GM23338 (cell line): ENCODE results near the gene VPS25. TPM values are rescaled to one million over a fixed set of nuclear protein-coding genes. Genes with fewer than 3 reads are reported as not detected.

Source experiments
- ATAC-seq: fragments of 200-7000 bp; cut with Tn5 transposase; 3 replicates; pipeline ENCODE4 v1.9.1; 2020
- DNase-seq: peaks from one replicate; pipeline ENCODE4 v3.0.0-alpha.2; 2015; ENCODE audit warnings: low spot score
- H2AFZ ChIP-seq: fragments of 200-600 bp; sonication (generic); 2 replicates; pipeline ENCODE4 v1.8.0; 2016; ENCODE audit warnings: antibody characterized with exemption, mild to moderate bottlenecking, moderate library complexity
- H3F3A ChIP-seq: fragments of 200-600 bp; sonication (generic); replicated peaks from 2 replicates; pipeline ENCODE4 v1.8.0; 2017; ENCODE audit warnings: antibody characterized with exemption, mixed run types, low read depth
- H3K27ac ChIP-seq: fragments of 200-600 bp; sonication (generic); 2 replicates; pipeline ENCODE4 v1.6.1; 2016; ENCODE audit warnings: low read depth
- H3K27me3 ChIP-seq: fragments of 200-600 bp; sonication (generic); 2 replicates; pipeline ENCODE4 v1.8.0; 2016; ENCODE audit warnings: mild to moderate bottlenecking, mixed run types, moderate library complexity; ENCODE audit not compliant: insufficient read depth
- H3K36me3 ChIP-seq: fragments of 200-600 bp; sonication (generic); 2 replicates; pipeline ENCODE4 v1.8.0; 2016; ENCODE audit warnings: mild to moderate bottlenecking; ENCODE audit not compliant: insufficient read depth
- H3K4me1 ChIP-seq: fragments of 200-600 bp; sonication (generic); 2 replicates; pipeline ENCODE4 v1.8.0; 2016; ENCODE audit warnings: mild to moderate bottlenecking, moderate library complexity; ENCODE audit not compliant: insufficient read depth
- H3K4me2 ChIP-seq: fragments of 200-600 bp; sonication (generic); 2 replicates; pipeline ENCODE4 v1.7.1; 2017; ENCODE audit warnings: mixed run types
- H3K4me3 ChIP-seq: fragments of 200-600 bp; sonication (generic); 2 replicates; pipeline ENCODE4 v1.6.1; 2016; ENCODE audit warnings: mixed run types
- H3K79me2 ChIP-seq: fragments of 200-600 bp; sonication (generic); replicated peaks from 2 replicates; pipeline ENCODE4 v1.8.0; 2017; ENCODE audit warnings: mild to moderate bottlenecking; ENCODE audit not compliant: insufficient read depth
- H3K9me2 ChIP-seq: fragments of 200-600 bp; sonication (generic); 2 replicates; pipeline ENCODE4 v1.8.0; 2017; ENCODE audit not compliant: insufficient read depth
- H4K20me1 ChIP-seq: fragments of 200-600 bp; sonication (generic); replicated peaks from 2 replicates; pipeline ENCODE4 v1.8.0; 2017; ENCODE audit warnings: mild to moderate bottlenecking; ENCODE audit not compliant: insufficient read depth
- H3K27ac Mint-ChIP-seq: 2 replicates; pipeline ENCODE4 v1.8.0; 2020; ENCODE audit warnings: inconsistent platforms, mild to moderate bottlenecking, moderate library complexity, mixed read lengths
- H3K27me3 Mint-ChIP-seq: 3 replicates; pipeline ENCODE4 v1.8.0; 2022; ENCODE audit warnings: low read depth, mild to moderate bottlenecking, moderate library complexity, mixed read lengths, inconsistent platforms; ENCODE audit not compliant: insufficient read depth, poor library complexity
- H3K36me3 Mint-ChIP-seq: 3 replicates; pipeline ENCODE4 v1.8.0; 2021; ENCODE audit warnings: low read depth, mild to moderate bottlenecking, inconsistent platforms, moderate library complexity, mixed read lengths
- H3K4me1 Mint-ChIP-seq: 3 replicates; pipeline ENCODE4 v1.8.0; 2020; ENCODE audit warnings: mild to moderate bottlenecking, inconsistent platforms, mixed read lengths
- H3K4me3 Mint-ChIP-seq: 3 replicates; pipeline ENCODE4 v1.8.0; 2021; ENCODE audit warnings: moderate library complexity, mild to moderate bottlenecking, inconsistent platforms, mixed read lengths
- H3K9me3 Mint-ChIP-seq: 3 replicates; pipeline ENCODE4 v1.8.0; 2020; ENCODE audit warnings: moderate library complexity, mild to moderate bottlenecking, inconsistent platforms, mixed read lengths
- CREB1 ChIP-seq: fragments of 250-450 bp; sonication (Bioruptor Pico); IDR thresholded peaks from 2 replicates; pipeline ENCODE4 v1.5.0; 2020; ENCODE audit warnings: low read depth, mild to moderate bottlenecking, moderate library complexity
- ETS1 ChIP-seq: IDR thresholded peaks from 2 replicates; pipeline ENCODE4 v1.6.1; 2016; ENCODE audit warnings: antibody characterized with exemption
- EZH2phosphoT487 ChIP-seq: fragments of 200-600 bp; sonication (generic); IDR thresholded peaks from one replicate; pipeline ENCODE4 v1.8.1; 2018; ENCODE audit warnings: antibody characterized with exemption; ENCODE audit not compliant: unreplicated experiment
- JUNB ChIP-seq: IDR thresholded peaks from one replicate; pipeline ENCODE4 v1.6.1; 2016; ENCODE audit warnings: antibody characterized with exemption; ENCODE audit not compliant: unreplicated experiment
- NANOG ChIP-seq: IDR thresholded peaks from 2 replicates; pipeline ENCODE4 v1.6.1; 2016; ENCODE audit warnings: antibody characterized with exemption, borderline replicate concordance
- POLR2AphosphoS5 ChIP-seq: IDR thresholded peaks from 2 replicates; pipeline ENCODE4 v1.6.1; 2016; ENCODE audit warnings: antibody characterized with exemption, low read depth
- REST ChIP-seq: IDR thresholded peaks from one replicate; pipeline ENCODE4 v1.6.1; 2018; ENCODE audit warnings: antibody characterized with exemption; ENCODE audit not compliant: unreplicated experiment
- STAT1 ChIP-seq: IDR thresholded peaks from one replicate; pipeline ENCODE4 v1.6.1; 2016; ENCODE audit warnings: antibody characterized with exemption; ENCODE audit not compliant: unreplicated experiment
- ZNF331 ChIP-seq: fragments of 250-450 bp; sonication (Bioruptor Pico); IDR thresholded peaks from 2 replicates; pipeline ENCODE4 v1.5.0; 2020; ENCODE audit warnings: low read depth, mild to moderate bottlenecking, moderate library complexity
- ZNF462 ChIP-seq: fragments of 250-450 bp; sonication (Bioruptor Pico); IDR thresholded peaks from 2 replicates; pipeline ENCODE4 v1.5.0; 2020; ENCODE audit warnings: mild to moderate bottlenecking, moderate library complexity
- polyA plus RNA-seq: library from polyadenylated mRNA; unstranded; fragments of >200 nt; fragmentation: Nextera tagmentation; extraction: Ambion mirVana; gene quantifications from 2 replicates; pipeline ENCODE4 v1.2.1, GENCODE V29; 2016
- total RNA-seq: library from RNA; depleted of rRNA; stranded (reverse); fragments of >200 nt; shearing (Covaris generic); gene quantifications from 2 replicates; pipeline ENCODE4 v1.2.3, GENCODE V29; 2014

Gene VPS25
- total and polyA plus RNA-seq, 2 experiments from 2014 or later = 105 to 110 TPM

GRCh38 chr17:42760652-42761581 lies 12.3 kb upstream of the VPS25 start, which contains the start of gene RAMP2:
Gene RAMP2, plus strand, starts transcription at chr17:42761227. Its CDS starts 35 bp downstream, at chr17:42761262.
- Histone ChIP-seq H3K4me2 (peak within 1 kb of the TSS; percentile 96), H2AFZ (peak within 1 kb of the TSS; percentile 97), H3K9me2 (no peaks in the 10 kb centered on the region), H3K36me3 (no peaks in the 10 kb centered on the region; the same call in 1 of the 2 replicates), H3K79me2 (no peaks in the 10 kb centered on the region), H3K4me3 (peak within 1 kb of the TSS; percentile 80), H3K27me3 (peaks cover 40% of the 10 kb centered on the region), H3F3A (no peaks in the 10 kb centered on the region; the same call in 1 of the 2 replicates), H3K27ac (no peak within 1 kb of the TSS), H4K20me1 (no peaks in the 10 kb centered on the region), H3K4me1 (peaks cover 15% of the 10 kb centered on the region; the same call in 1 of the 2 replicates)
- no peak for TF ChIP-seq NANOG
- TF ChIP-seq REST = peak; percentile 70
- peak; percentile 74 for ATAC-seq
- Mint-ChIP-seq H3K9me3 (no peaks in the 10 kb centered on the region), H3K4me3 (peak within 1 kb of the TSS; percentile 68), H3K4me1 (peaks cover 24% of the 10 kb centered on the region), H3K36me3 (no peaks in the 10 kb centered on the region), H3K27ac (no peak within 1 kb of the TSS), H3K27me3 (peaks cover 41% of the 10 kb centered on the region)
- DNase-seq = peak; percentile 73

- no peaks in the 10 kb centered on the region; the same call in 1 of the 2 replicates for H3F3A ChIP-seq
- H3K27ac ChIP-seq = no peak overlapping the region
- peaks cover 40% of the 10 kb centered on the region for H3K27me3 ChIP-seq
- H3K4me2 ChIP-seq = peak overlapping the region; percentile 96
- Mint-ChIP-seq H3K27me3 (peaks cover 41% of the 10 kb centered on the region), H3K4me3 (peak overlapping the region; percentile 39), H3K4me1 (peaks cover 24% of the 10 kb centered on the region), H3K9me3 (no peaks in the 10 kb centered on the region), H3K36me3 (no peaks in the 10 kb centered on the region), H3K27ac (no peak overlapping the region)
- ATAC-seq (no peak), DNase-seq (no peak)
- no peaks in the 10 kb centered on the region; the same call in 1 of the 2 replicates for H3K36me3 ChIP-seq
- no peaks in the 10 kb centered on the region for H4K20me1 ChIP-seq
- H3K4me3 ChIP-seq = peak overlapping the region; percentile 80
- H2AFZ ChIP-seq = peak overlapping the region; percentile 81; the same call in 1 of the 2 replicates
- H3K9me2 ChIP-seq = no peaks in the 10 kb centered on the region
- H3K4me1 ChIP-seq = peaks cover 15% of the 10 kb centered on the region; the same call in 1 of the 2 replicates
- H3K79me2 ChIP-seq = no peaks in the 10 kb centered on the region
- TF ChIP-seq STAT1 (no peak), ZNF331 (no peak), JUNB (no peak), ZNF462 (no peak), CREB1 (CRISPR knock-in tag) (no peak), ETS1 (no peak), EZH2phosphoT487 (no peak), POLR2AphosphoS5 (no peak)
Measured at GRCh38 chr17:42761638-42762037, 11.6 kb upstream of the VPS25 start.
